GM19351 (cell line): Measurements from ENCODE around the gene TTL.
"Not testable (repeated sequence)": the region's sequence is repeated elsewhere in the genome, so short reads cannot be mapped to it uniquely, and the experiment has no call there.

Source experiments
- ATAC-seq: cut with Tn5 transposase; IDR thresholded peaks from one replicate; pipeline ENCODE4 v1.9.1; 2021; ENCODE audit warnings: mild to moderate bottlenecking, moderate library complexity; ENCODE audit not compliant: unreplicated experiment

Gene TTL

GRCh38 chr2:112474844-112475486 lies 7.0 kb upstream of the TTL start:
- no peak for ATAC-seq

GRCh38 chr2:112476434-112476833 lies 5.5 kb upstream of the TTL start:
- ATAC-seq = no peak

GRCh38 chr2:112480530-112481049 lies 1.4 kb upstream of the TTL start:
- ATAC-seq = no peak

- ATAC-seq = peak; percentile 75
These were observed 867 bp upstream of the TTL start for GRCh38 chr2:112481050-112481527.

GRCh38 chr2:112482309-112483041 lies 519 bp downstream of the TTL start:
- peak; percentile 22 for ATAC-seq

- no peak for ATAC-seq
These were observed 1.1 kb downstream of the TTL start for GRCh38 chr2:112483042-112483473.

- no peak for ATAC-seq
These were observed 1.9 kb downstream of the TTL start for GRCh38 chr2:112483831-112484230.

- no peak for ATAC-seq
These were observed 3.9 kb downstream of the TTL start for GRCh38 chr2:112485849-112486248.

GRCh38 chr2:112486895-112487294 lies 4.9 kb downstream of the TTL start:
- ATAC-seq = no peak

GRCh38 chr2:112487444-112487961 lies 5.5 kb downstream of the TTL start:
- ATAC-seq = no peak

GRCh38 chr2:112488201-112488600 lies 6.2 kb downstream of the TTL start:
- no peak for ATAC-seq

- ATAC-seq = no peak
These were observed 10.0 kb downstream of the TTL start for GRCh38 chr2:112491946-112492345.

- ATAC-seq = no peak
These were observed 11.1 kb downstream of the TTL start for GRCh38 chr2:112493048-112493447.

GRCh38 chr2:112493858-112494648 lies 12.1 kb downstream of the TTL start:
- ATAC-seq = no peak

GRCh38 chr2:112494828-112495227 lies 12.9 kb downstream of the TTL start:
- no peak for ATAC-seq

- ATAC-seq = not testable (repeated sequence)
These were observed 13.9 kb downstream of the TTL start for GRCh38 chr2:112495878-112496277.

GRCh38 chr2:112500850-112501484 lies 19.0 kb downstream of the TTL start:
- not testable (repeated sequence) for ATAC-seq

- not testable (repeated sequence) for ATAC-seq
These were observed 27.5 kb downstream of the TTL start for GRCh38 chr2:112509239-112509998.

GRCh38 chr2:112516801-112517200 lies 34.8 kb downstream of the TTL start:
- no peak for ATAC-seq

GRCh38 chr2:112518807-112519206 lies 36.9 kb downstream of the TTL start:
- ATAC-seq = no peak
